HG03045 (cell line): ENCODE data around the gene MMRN2.
"Not testable (repeated sequence)": the region's sequence is repeated elsewhere in the genome, so short reads cannot be mapped to it uniquely, and the experiment has no call there.

ENCODE experiments used
- ATAC-seq: cut with Tn5 transposase; IDR thresholded peaks from one replicate; pipeline ENCODE4 v1.9.1; 2021; ENCODE audit warnings: mild to moderate bottlenecking, moderate library complexity; ENCODE audit not compliant: unreplicated experiment

Gene MMRN2

DNA sequence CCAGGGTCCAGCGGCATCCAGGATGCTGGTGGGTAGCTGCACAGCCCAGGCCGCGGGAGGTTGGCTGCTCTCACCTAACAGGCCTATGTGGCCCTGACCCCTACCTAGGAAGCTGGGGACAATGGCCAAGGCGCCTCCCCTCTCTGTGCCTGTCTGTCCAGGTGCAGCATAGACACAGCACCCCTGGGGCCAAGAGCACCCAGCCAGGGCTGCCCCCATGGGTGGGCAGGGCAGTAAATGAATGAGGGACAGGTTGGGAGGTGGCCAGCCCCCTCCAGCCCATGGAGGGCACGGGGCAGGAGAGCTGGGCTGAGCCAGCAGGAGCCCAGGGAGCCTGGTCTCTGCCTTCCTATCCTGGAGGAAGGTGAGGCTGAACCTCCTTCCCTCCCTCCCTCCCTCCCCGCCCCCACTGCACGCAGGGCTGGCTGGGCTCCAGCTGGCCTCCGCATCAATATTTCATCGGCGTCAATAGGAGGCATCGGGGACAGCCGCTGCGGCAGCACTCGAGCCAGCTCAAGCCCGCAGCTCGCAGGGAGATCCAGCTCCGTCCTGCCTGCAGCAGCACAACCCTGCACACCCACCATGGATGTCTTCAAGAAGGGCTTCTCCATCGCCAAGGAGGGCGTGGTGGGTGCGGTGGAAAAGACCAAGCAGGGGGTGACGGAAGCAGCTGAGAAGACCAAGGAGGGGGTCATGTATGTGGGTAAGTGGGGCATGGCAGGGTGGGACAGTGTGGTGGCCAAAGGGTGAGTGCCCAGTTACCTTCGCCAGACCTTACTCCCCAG is 893 bp upstream of the MMRN2 start, which contains the start of gene SNCG:
SNCG (plus strand) TSS at position 484 of the 785 bp plus-strand sequence; CDS start at position 583, 99 bp downstream.
- no peak for ATAC-seq

DNA sequence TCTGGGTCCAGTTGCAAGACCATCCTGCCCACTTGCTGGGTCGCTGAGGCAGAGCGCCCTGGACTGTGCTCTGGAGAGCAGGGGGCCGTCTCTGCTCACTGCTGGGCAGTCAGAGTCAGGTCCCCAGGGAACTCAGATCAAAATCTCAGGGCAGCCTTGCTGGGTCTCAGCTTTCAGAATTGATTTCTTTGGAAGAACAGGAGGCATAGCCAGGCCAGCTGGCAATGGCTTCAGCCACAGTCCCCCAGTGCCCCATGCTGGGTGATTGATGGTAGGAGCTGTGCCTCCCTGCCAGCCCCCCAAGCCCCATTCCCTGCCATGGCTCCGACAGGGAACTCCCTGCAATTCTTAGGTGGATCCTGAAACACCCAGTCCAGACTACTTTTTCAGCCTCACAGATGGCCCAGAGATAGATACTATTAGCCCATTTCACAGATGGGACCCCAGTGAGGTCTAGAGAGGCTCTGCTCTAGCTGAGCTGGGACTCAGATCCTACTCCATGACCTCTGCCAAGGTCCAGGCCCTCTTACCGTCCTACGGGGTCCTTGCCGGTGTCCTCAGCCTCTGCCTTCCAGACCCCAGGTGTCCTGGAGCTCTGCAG is 467 bp downstream of the MMRN2 start:
- no peak for ATAC-seq

DNA sequence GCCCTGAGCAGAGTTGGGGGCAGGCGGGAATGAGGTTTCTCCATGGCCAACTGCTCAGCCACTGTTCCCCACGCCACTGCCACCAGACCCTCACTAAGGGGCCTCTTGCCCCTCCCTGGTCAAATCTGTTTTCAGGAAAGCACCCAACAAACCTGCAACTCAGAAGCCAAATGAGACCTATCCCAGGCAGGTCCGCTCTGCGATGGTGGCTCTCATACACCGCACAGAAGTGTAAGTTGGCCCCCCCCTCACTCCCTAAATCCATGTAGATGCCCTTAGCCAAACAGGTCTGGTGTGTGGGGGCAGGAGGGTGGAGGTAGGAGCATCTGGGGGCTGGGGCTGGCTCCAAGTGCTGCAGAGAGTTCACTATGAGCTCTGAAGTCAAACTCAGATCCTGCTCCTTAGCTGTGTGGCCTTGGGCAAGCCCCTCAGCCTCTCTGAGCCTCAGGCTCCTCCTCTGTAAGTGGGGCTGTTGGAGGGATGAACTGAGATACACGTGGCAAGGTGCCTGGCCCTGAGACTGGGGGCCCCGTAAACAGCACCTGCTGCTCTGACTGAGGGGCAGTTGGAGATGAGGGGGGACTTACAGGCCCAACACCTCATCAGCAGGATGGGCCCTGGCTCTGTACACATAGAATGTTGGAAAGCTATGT is 1.1 kb downstream of the MMRN2 start:
- no peak for ATAC-seq

GRCh38 chr10:86955501-86956194 is 1.8 kb downstream of the MMRN2 start:
- no peak for ATAC-seq

DNA sequence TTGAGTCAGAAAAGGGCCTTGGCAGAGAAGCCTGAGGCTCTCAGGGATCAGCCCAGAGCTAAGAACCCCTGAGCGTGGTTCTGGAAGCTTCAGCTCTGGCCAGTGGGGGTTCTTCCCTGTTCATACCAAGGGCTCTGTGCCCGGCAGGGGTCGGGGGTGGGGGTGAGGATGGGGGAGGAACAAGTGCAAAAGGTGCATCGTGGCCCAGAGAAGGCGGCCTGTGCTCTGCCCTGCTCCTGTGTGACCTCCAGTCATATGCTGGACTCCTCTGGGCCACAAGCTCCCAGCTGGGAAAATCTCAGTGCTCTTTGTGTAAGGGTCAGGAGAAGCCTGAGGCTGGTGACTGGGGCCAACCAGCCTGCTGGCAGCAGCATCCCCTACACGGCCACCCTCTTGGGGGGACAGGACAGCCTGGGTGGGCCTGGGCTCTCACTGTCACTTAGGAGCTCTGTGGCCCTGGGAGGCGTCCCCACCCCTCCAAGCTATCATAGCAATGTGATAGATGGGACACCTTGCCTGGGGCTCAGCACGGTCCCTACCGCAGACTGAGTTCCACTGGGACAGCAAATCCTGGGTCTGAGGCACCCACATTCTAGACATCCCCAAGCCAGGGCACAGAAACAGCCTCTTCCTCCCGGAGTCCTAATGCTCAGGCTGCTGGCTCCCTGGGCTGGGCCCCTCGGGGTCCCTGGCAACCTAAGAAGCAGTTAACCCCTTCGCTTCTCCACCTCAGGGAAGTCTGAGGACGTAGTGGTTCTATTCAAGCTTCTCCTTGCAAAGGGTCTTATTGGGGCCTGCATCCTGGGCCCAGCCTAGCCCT is 2.5 kb downstream of the MMRN2 start:
- ATAC-seq, result no peak

DNA sequence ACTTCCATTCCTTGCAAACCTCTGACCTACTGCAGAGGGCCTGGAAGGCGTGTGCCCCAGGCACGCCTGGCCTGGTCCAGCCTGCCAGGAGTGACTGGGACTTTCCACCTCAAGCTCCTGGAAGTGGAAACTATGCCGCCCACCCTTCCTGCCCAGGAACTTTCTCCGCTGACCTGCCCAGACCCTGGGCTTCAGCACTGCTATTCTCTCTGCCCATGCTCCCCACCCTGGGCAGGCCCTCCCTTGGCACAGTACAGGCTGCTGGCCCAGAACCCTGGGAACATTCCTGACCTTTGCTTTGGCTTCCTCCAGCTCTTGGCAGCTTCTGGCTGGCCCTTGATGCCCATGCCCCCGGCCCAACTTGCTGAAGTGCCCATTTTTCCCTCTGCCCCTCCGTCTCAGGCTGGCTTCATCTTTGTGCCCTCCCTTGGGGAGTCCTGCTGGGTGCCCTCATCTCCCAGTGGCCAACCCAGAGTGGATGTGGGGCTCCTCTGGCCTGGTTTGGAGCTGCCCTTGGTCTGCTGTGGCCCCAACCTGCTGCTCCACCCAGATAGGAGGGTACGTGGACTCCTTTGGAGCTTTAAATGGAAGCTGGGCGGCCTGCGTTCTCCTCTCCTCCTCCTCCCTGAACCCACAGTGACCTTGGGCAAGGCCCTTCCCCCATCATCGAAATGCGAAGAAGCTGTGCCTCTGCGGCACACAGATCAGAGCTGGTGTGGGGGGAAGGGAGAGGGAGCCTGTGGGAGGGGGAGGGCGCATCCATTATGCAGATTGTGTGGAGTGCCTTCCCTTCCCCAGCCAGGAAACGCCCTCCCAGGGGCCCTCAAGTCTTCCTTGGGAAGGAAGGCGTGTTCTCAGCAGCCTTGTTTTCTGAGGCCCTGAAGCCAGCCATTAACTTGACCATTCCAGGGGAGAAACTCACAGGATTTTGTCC is 3.4 kb downstream of the MMRN2 start:
- no peak for ATAC-seq

DNA sequence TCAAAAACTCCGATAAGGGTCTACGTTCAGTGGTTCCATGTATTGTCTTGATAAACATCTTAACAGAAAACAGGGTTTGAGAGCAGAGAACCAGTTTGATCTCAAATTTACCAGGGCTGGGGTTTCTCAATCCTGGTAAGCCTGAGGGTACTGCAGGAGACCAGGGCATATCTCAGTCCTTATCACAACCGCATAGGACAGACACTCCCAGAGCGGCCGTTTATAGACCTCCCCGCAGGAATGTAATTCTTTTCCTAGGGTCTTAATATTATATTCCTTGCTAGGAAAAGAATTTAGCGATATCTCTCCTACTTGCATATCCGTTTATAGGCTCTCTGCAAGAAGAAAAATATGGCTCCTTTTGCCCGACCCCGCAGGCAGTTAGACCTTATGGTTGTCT is 4.7 kb downstream of the MMRN2 start:
- not testable (repeated sequence) for ATAC-seq

- ATAC-seq, result no peak
Observed at GRCh38 chr10:86952106-86952505, 5.3 kb downstream of the MMRN2 start.

DNA sequence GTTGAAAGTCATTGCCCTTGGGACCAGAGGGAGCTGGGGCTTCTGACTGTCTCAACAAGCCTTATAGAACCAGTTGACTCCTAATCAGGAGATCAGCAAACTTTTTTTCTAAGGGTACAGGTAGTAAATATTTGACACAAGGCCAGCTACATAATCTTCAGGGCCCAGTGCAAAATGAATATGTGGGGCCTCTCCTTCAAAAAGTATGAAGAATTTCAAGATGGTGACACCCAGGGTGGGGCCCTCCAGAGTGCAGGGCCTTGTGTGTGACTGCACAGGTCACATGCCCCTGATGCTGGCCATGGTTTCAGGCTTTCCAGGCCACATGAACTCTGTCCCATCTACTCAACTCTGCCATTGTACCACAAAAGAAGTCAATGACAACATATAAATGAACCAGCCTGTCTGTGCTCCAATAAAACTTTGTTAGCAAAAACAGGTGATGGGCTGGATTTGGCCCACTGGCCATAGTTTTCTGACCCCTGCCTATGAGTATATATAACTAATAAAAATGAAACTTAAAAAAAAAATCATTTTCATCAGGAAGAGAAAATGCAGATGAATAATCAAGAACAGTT is 6.1 kb downstream of the MMRN2 start:
- no peak for ATAC-seq

- ATAC-seq, result no peak
Observed at GRCh38 chr10:86950349-86950748, 7.1 kb downstream of the MMRN2 start.

GRCh38 chr10:86947806-86948205 is 9.6 kb downstream of the MMRN2 start:
- ATAC-seq, result not testable (repeated sequence)

- ATAC-seq, result no peak
Observed at GRCh38 chr10:86946213-86947155, 10.9 kb downstream of the MMRN2 start.

DNA sequence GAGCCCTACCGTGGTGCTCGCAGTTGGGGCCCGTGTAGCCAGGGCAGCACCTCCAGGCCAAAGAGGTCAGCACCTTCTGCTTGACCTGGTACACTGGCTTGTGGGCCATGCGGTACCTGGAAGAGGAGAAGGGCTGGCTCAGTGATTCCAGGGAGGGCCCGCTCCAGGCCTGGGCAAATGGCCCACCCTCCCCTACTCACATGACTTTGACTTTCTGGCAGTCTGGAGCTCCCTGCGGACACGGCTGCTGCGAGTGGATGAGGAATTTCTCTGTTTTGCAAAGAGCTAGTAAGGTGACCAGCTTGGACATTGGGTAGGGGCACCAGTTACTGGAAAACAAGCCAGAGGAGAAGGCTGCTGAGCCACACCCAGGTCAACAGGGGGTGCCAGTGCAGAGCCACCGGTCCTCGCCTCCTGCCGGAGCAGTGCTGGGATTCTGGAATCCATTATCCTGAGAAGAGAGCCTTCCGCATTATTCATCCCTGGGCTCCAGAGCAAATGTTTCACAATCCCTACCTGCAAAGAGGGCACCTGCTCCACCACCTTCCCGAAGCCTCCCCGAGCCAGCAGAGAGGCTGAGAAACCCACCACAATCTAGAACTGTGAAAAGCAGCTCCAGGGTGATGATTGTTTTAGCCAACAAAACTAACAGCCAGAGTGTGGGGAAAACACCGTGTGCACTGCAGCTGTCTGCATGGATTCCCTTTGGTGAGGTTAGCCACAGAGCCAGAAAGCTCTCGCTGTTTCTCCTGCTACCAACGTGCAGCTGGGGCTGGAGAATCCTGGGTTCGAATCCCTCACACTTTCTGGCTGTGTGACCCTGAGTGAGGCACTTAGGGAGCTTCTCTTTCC is 11.8 kb downstream of the MMRN2 start:
- ATAC-seq, result no peak

GRCh38 chr10:86944907-86945306 is 12.5 kb downstream of the MMRN2 start:
- no peak for ATAC-seq

- ATAC-seq, result no peak
Observed at GRCh38 chr10:86944471-86944870, 12.9 kb downstream of the MMRN2 start.

DNA sequence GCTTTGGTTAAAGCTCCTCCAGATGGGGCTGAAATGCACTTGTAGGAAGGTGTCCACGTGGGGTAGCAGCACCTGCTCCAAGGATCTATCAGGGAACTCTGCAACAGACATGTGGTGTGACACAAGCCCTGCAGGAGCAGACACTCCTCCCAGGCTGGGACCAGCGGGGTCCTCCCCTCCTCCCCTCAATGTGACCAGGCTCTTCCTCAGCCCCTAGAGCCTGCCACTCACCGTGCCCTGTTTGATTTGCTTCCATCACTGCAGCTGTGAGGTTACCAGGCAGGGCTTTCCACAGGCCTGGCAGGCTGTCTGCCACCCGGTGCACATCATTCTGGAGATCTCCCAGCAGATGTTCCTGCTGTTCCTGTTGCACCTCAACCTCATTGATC is 13.4 kb downstream of the MMRN2 start:
- ATAC-seq, result no peak
